GM18868 (cell line): ENCODE results near the gene NAV2.

ENCODE experiments used
- ATAC-seq: cut with Tn5 transposase; IDR thresholded peaks from one replicate; pipeline ENCODE4 v1.9.1; 2021; ENCODE audit warnings: mild to moderate bottlenecking, moderate library complexity; ENCODE audit not compliant: unreplicated experiment

Gene NAV2

GRCh38 chr11:20011307-20011951 is 298.8 kb downstream of the NAV2 start:
- no peak for ATAC-seq

- no peak for ATAC-seq
Observed at GRCh38 chr11:20013346-20014066, 300.9 kb downstream of the NAV2 start.

- no peak for ATAC-seq
Observed at GRCh38 chr11:20014067-20014402, 301.4 kb downstream of the NAV2 start.

- ATAC-seq, result no peak
Observed at GRCh38 chr11:20015101-20015500, 302.5 kb downstream of the NAV2 start.

GRCh38 chr11:20015529-20016427 is 303.1 kb downstream of the NAV2 start:
- ATAC-seq, result no peak

- no peak for ATAC-seq
Observed at GRCh38 chr11:20016526-20016925, 303.9 kb downstream of the NAV2 start.

- no peak for ATAC-seq
Observed at GRCh38 chr11:20017320-20017719, 304.7 kb downstream of the NAV2 start.

- no peak for ATAC-seq
Observed at GRCh38 chr11:20020198-20020597, 307.6 kb downstream of the NAV2 start.

GRCh38 chr11:20020716-20021115 is 308.1 kb downstream of the NAV2 start:
- no peak for ATAC-seq

- ATAC-seq, result no peak
Observed at GRCh38 chr11:20021212-20021611, 308.6 kb downstream of the NAV2 start.

- ATAC-seq, result no peak
Observed at GRCh38 chr11:20021771-20022362, 309.2 kb downstream of the NAV2 start.

- no peak for ATAC-seq
Observed at GRCh38 chr11:20022363-20023081, 309.9 kb downstream of the NAV2 start.

- no peak for ATAC-seq
Observed at GRCh38 chr11:20023082-20023426, 310.4 kb downstream of the NAV2 start.

GRCh38 chr11:20024172-20024935 is 311.7 kb downstream of the NAV2 start:
- ATAC-seq, result no peak

- no peak for ATAC-seq
Observed at GRCh38 chr11:20025332-20025840, 312.7 kb downstream of the NAV2 start.

- no peak for ATAC-seq
Observed at GRCh38 chr11:20026629-20027555, 314.3 kb downstream of the NAV2 start.

GRCh38 chr11:20027556-20028013 is 314.9 kb downstream of the NAV2 start:
- no peak for ATAC-seq

GRCh38 chr11:20029193-20029592 is 316.6 kb downstream of the NAV2 start:
- no peak for ATAC-seq

GRCh38 chr11:20030472-20030871 is 317.8 kb downstream of the NAV2 start:
- ATAC-seq, result no peak
